CD8-positive, alpha-beta memory T cell (primary cell): Measurements from ENCODE around the gene SSR2. TPM values are rescaled to one million over a fixed set of nuclear protein-coding genes. Genes with fewer than 3 reads are reported as not detected.

Source experiments
- CTCF ChIA-PET: fragments of 350-600 bp; sonication (Branson Sonifier 250); formaldehyde crosslinking; loops from one replicate; lab custom pipeline; 2021; ENCODE audit warnings: antibody characterized with exemption; lab: Charles Lee
- POLR2A ChIA-PET: fragments of 350-600 bp; sonication (Branson Sonifier 250); formaldehyde crosslinking; loops from one replicate; lab custom pipeline; 2021; ENCODE audit warnings: antibody characterized with exemption; lab: Charles Lee
- DNase-seq, 5 donors: peaks; one replicate each; pipeline versions ENCODE4 v3.0.0 to v3.0.0-alpha.2; 2020 to 2022; ENCODE audit warnings: mixed read lengths in 1 of 5
- H3K27ac ChIP-seq: one replicate; pipeline ENCODE4 v1.7.0; 2013; ENCODE audit warnings: low read depth, mild to moderate bottlenecking, low read length, moderate library complexity
- H3K27me3 ChIP-seq: 2 replicates; pipeline ENCODE4 v1.7.0; 2013; ENCODE audit warnings: low read length, mild to moderate bottlenecking; ENCODE audit not compliant: insufficient read depth, poor library complexity, severe bottlenecking
- H3K36me3 ChIP-seq: 2 replicates; pipeline ENCODE4 v1.7.0; 2013; ENCODE audit warnings: mild to moderate bottlenecking, low read length, moderate library complexity; ENCODE audit not compliant: insufficient read depth
- H3K4me1 ChIP-seq: 2 replicates; pipeline ENCODE4 v1.7.0; 2013; ENCODE audit warnings: mild to moderate bottlenecking, low read length, moderate library complexity; ENCODE audit not compliant: insufficient read depth
- H3K4me3 ChIP-seq: 2 replicates; pipeline ENCODE4 v1.7.0; 2013; ENCODE audit warnings: mild to moderate bottlenecking, low read length
- H3K9me3 ChIP-seq: 2 replicates; pipeline ENCODE4 v1.7.0; 2013; ENCODE audit warnings: mild to moderate bottlenecking, low read length
- H3K27ac Mint-ChIP-seq, 8 donors: one replicate each; pipeline ENCODE4 v1.8.0; 2020 to 2021; ENCODE audit warnings: mixed read lengths in 8 of 8, mild to moderate bottlenecking in 6 of 8, inconsistent platforms in 3 of 8, moderate library complexity in 3 of 8
- H3K27me3 Mint-ChIP-seq, 2 donors: one replicate each; pipeline ENCODE4 v1.8.0; 2020 to 2021; ENCODE audit warnings: mixed read lengths in 2 of 2, mild to moderate bottlenecking in 1 of 2, moderate library complexity in 1 of 2
- H3K36me3 Mint-ChIP-seq, 3 donors: one replicate each; pipeline ENCODE4 v1.8.0; 2020 to 2021; ENCODE audit warnings: mixed read lengths in 3 of 3, inconsistent platforms in 1 of 3, mild to moderate bottlenecking in 1 of 3
- H3K4me1 Mint-ChIP-seq, 3 donors: one replicate each; pipeline ENCODE4 v1.8.0; 2020 to 2021; ENCODE audit warnings: mixed read lengths in 3 of 3, inconsistent platforms in 1 of 3, mild to moderate bottlenecking in 1 of 3
- H3K4me3 Mint-ChIP-seq, 7 donors: one replicate each; pipeline ENCODE4 v1.8.0; 2020 to 2021; ENCODE audit warnings: mixed read lengths in 7 of 7, mild to moderate bottlenecking in 6 of 7, moderate library complexity in 4 of 7, inconsistent platforms in 2 of 7
- H3K9me3 Mint-ChIP-seq, 5 donors: one replicate each; pipeline ENCODE4 v1.8.0; 2020 to 2022; ENCODE audit warnings: mixed read lengths in 5 of 5, mild to moderate bottlenecking in 3 of 5, moderate library complexity in 2 of 5, inconsistent platforms in 1 of 5
- polyA plus RNA-seq: library from polyadenylated mRNA; unstranded; fragments of 300-500 nt; fragmentation: Illumina TruSeq; gene quantifications from one replicate; pipeline ENCODE4 v1.2.3, GENCODE V29; 2021
- total RNA-seq, 2 experiments: library from RNA; stranded (reverse); gene quantifications; one replicate each; pipeline ENCODE4 v1.2.3, GENCODE V29; 2021

SSR2 gene
- total and polyA plus RNA-seq, 3 experiments from 2014 or later = 187 to 380 (median 190) TPM

GRCh38 chr1:155960081-155960745 lies 60.5 kb downstream of the SSR2 start:
- Histone ChIP-seq H3K27ac (no peak overlapping the region), H3K9me3 (no peaks in the 10 kb centered on the region), H3K4me1 (peaks cover 5% of the 10 kb centered on the region), H3K4me3 (no peak overlapping the region), H3K36me3 (peaks cover 71% of the 10 kb centered on the region), H3K27me3 (no peaks in the 10 kb centered on the region)
- no peak for DNase-seq
- peak overlapping the region; percentile 45 to 94 (median 69) for H3K27ac Mint-ChIP-seq
- ChIA-PET CTCF (interaction anchor here (1.7 kb wide), 1 partner anchor 30 kb away, joined by 6 read pairs; no protein-coding TSS in a partner anchor), POLR2A (no interaction called here)
- no peaks in the 10 kb centered on the region for H3K27me3 Mint-ChIP-seq
- peaks cover 6 to 79% (median 20%) of the 10 kb centered on the region in 3 donors for H3K36me3 Mint-ChIP-seq
- H3K4me1 Mint-ChIP-seq = peaks cover 4 to 18% (median 10%) of the 10 kb centered on the region in 3 donors
- no peaks in the 10 kb centered on the region for H3K9me3 Mint-ChIP-seq
- no peak overlapping the region for H3K4me3 Mint-ChIP-seq

Other genes starting within 250 kb of the SSR2 start
- gene GON4L, start 163.7 kb downstream of the SSR2 start, total RNA-seq = 10 to 100 TPM; 53.3 to 60.8 TPM
- gene GON4L, start 163.7 kb downstream of the SSR2 start, polyA plus RNA-seq = 42.9 TPM
- gene SYT11, start 161.4 kb downstream of the SSR2 start, total RNA-seq = 10 to 100 TPM; 22.7 TPM
- 19.3 TPM for gene SYT11, start 161.4 kb downstream of the SSR2 start, polyA plus RNA-seq
- 10 to 100 TPM; 13.7 to 16.9 TPM for gene RIT1, start 109.6 kb downstream of the SSR2 start, total RNA-seq
- 17.7 TPM for gene RIT1, start 109.6 kb downstream of the SSR2 start, polyA plus RNA-seq
- 10 to 100 TPM; 58.8 to 61.2 TPM for gene KHDC4, start 86.5 kb downstream of the SSR2 start, total RNA-seq
- 8.2 TPM for gene KHDC4, start 86.5 kb downstream of the SSR2 start, polyA plus RNA-seq
- gene RXFP4, start 79.3 kb downstream of the SSR2 start, total RNA-seq = not detected
- 0.29 TPM for gene RXFP4, start 79.3 kb downstream of the SSR2 start, polyA plus RNA-seq
- 100 to 1,000 TPM; 168 to 176 TPM for gene ARHGEF2, start 42.4 kb downstream of the SSR2 start, total RNA-seq
- gene ARHGEF2, start 42.4 kb downstream of the SSR2 start, polyA plus RNA-seq = 18.8 TPM
- gene UBQLN4, start 32.8 kb upstream of the SSR2 start, total RNA-seq = 10 to 100 TPM; 59.4 to 61.9 TPM
- gene UBQLN4, start 32.8 kb upstream of the SSR2 start, polyA plus RNA-seq = 15.6 TPM
- 10 to 100 TPM; 61.9 to 67.4 TPM for gene LAMTOR2, start 33.8 kb upstream of the SSR2 start, total RNA-seq
- 134 TPM for gene LAMTOR2, start 33.8 kb upstream of the SSR2 start, polyA plus RNA-seq
- not detected for gene RAB25, start 40.2 kb upstream of the SSR2 start, total RNA-seq
- gene RAB25, start 40.2 kb upstream of the SSR2 start, polyA plus RNA-seq = 0.76 TPM
- gene MEX3A, start 61.5 kb upstream of the SSR2 start, total RNA-seq = 1 to 10 TPM in 1 of 2 experiments, under 1 TPM in 1; 0.24 to 1.0 TPM
- gene MEX3A, start 61.5 kb upstream of the SSR2 start, polyA plus RNA-seq = not detected
- gene LMNA, start 93.8 kb upstream of the SSR2 start, total RNA-seq = 100 to 1,000 TPM; 325 to 335 TPM
- gene LMNA, start 93.8 kb upstream of the SSR2 start, polyA plus RNA-seq = 13.9 TPM
- 10 to 100 TPM; 21.6 to 23.0 TPM for gene SEMA4A, start 132.6 kb upstream of the SSR2 start, total RNA-seq
- 10.7 TPM for gene SEMA4A, start 132.6 kb upstream of the SSR2 start, polyA plus RNA-seq
- 10 to 100 TPM; 30.8 to 32.4 TPM for gene SLC25A44, start 173.2 kb upstream of the SSR2 start, total RNA-seq
- 21.4 TPM for gene SLC25A44, start 173.2 kb upstream of the SSR2 start, polyA plus RNA-seq
- gene PMF1, start 192.1 kb upstream of the SSR2 start, total RNA-seq = 10 to 100 TPM; 85.9 to 88.3 TPM
- gene PMF1, start 192.1 kb upstream of the SSR2 start, polyA plus RNA-seq = 83.3 TPM
- gene BGLAP, start 221.2 kb upstream of the SSR2 start, total RNA-seq = 1 to 10 TPM in 1 of 2 experiments, under 1 TPM in 1; 0.97 to 1.5 TPM
- gene BGLAP, start 221.2 kb upstream of the SSR2 start, polyA plus RNA-seq = not detected
- gene PAQR6, start 227.1 kb upstream of the SSR2 start, total RNA-seq = 1 to 10 TPM; 1.9 TPM
- gene PAQR6, start 227.1 kb upstream of the SSR2 start, polyA plus RNA-seq = 0.53 TPM